CD4-positive, alpha-beta T cell treated with Interleukin-21 for 1 hour (primary cell): ENCODE results near the gene FAM170B.

Experiments
- DNase-seq: peaks from one replicate; pipeline ENCODE4 v3.0.0-alpha.2; 2020

The FAM170B gene

DNA sequence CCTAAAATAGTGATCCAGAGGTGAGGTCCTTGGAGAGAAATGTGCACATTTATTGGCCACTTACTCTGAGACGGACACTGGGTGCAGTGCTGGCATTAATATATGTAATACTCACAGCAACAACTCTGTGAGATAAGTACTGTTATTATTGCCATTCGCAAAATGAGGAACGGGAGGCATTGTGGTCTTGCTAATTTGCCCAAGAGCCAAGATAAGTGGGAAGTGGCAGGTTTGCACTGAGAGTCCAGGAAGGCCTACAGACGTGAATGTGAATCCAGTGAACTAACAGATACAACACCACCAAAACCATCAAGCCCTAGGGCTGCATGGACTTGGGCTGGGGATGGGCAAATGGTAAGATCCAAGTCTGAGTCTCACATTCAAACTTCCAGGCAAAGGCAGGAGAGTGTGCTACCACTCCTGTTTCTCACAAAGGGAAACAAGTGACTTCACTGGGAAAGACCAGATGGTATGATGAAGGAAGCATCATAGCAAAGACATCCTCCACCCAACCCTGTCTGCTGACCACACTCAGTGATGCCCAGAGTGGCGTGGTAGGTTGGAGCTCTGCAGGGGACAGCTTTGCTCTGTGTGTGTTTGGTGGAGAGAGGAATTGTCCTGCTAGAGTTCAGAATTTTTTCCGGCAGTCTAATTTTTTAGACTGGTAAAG lies 35.1 kb upstream of the FAM170B start:
- DNase-seq = no peak

DNA sequence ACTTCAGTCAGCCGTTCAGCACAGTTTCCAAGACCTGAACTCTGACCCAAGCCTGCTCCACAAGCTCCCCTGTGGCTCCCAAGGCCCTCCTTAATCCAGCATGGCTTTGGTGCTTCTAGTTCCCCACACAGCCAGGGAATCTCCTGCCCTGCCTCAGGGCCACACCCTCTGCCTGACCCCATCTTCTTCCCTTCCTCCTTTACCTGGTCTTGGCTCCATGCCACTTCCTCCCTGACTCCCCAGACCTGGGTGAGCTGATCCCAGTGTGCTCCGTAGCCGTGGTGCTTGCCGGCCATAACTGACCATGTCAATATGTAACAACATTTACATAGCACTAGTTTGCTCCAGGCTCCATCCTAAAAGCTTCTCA lies 34.3 kb upstream of the FAM170B start:
- no peak for DNase-seq

DNA sequence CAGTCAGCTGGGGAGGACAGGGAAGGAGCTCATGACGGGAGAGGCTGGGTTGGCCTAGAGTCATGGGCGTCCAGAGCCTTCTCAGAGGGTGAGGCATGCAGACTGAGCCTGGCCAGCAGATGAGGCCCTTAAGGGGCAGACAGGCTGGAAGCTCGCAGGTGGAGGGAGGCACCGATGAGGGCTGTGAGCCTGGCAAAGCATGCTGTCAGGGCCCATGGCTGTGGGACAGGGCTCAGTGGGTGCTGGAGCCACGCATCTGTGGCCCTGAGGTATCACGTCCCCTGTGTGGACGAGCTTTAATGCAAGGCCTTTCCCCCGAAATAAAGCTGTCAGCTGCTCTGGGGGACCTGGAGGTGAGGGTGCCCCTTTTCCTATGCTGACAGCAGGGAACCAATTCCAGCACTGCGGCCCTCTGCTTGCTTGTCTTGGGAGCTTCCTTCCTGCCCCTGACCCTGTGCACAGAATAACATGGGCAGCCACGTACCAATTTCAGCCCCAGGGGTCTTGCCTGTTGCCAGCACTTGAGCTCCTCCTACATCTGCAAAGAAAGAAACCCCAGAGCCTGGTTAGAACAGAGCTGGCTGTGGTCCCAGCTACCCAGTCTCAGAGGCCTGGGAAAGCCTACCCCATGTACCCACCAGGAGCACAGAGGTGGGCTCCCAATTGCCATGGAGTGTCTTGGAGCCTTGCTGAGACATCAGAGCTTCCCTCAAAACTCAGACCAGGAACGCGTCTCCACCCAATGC lies 33.8 kb upstream of the FAM170B start:
- DNase-seq = no peak

DNA sequence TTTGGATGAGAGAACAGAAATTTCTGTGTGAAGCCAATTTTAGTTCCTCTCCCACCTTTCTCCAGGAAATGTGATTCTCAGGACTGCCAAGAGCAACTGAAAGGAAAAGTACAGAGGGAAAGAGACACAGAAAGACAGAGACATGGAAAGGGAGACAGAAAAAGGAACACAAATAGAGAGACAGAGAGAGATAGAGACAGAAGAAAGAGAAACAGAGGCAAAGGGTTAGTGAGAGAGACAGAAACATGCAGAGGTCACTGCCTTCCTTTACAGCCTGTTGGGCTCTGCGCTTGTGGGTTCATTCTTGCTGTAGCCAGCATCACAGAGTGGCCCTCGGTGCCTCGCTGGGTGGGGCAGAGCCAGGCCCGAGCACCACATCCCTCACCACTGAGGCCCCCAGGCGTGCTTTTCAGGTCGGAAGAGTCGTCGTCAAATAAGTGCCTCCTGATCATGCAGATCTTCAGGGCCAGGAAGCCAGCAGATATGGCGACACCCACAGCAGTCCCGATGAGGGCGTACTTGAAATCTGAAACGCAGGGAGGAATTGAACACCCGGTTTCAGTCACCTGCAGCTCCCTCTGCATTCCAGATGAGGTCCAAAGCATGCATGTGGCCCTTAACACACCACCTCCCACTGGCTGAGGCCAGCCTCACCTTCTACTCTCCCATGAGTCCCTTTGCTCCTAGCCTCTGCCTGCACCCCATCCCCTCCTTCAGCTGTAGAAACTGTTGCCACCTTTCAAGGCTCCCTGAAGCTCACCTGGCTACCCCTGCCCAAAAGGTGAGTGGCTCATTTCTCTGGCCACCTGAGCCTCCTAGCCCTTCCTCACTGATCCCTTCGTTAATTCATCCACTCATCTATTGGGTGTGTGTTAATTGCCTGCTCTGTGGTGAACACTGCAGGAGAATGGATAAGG lies 32.9 kb upstream of the FAM170B start:
- DNase-seq = no peak

DNA sequence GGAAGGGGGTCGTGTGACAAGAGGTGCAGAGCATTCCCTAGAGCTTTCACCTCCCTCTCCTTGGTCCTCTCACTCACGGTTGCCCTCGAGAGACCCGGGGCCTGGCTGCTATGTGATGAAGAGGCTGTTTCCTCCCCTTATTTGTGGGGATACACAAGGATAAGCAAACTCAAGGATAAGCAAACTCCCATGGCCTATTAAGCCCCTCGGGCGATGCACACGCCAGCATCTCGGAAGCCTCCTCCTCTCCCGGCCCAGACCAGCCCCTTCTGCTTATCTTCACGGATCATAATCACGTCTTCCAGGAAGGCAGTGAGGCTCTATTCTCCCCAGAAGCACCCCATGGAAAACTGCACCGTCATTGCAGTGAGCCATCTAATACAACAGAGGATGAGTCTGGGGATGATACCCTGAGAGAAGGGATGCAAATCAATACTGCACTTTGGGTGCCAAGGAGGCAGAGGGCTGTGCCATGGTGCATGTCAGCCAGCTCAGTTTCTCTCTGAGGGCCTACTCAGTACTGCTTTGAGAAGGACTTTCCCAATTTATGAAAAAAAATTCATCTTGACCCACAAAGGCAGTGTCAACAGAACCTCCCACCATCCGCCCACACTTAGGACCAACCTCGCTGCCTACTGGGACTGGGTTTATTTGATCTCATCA lies 32.1 kb upstream of the FAM170B start:
- DNase-seq = no peak

DNA sequence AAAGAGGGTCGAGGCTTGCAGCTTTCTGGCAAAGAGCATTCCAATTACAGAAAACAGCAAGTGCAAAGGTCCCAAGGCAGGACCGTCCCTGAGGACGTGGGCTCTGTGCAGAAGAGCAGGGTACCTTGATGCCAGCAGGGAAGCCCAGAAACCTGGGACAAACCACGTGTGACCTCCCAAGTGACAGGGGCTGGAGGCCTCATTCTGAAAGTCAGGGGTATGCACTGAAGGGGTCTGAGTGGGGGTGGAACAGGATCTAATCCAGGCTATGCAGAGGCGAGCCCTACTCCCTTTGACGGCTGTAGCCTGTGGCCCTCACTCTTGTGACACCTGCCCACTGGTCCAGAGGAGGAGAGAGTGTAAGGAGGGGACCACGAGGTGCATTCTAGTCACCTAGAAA lies 31.4 kb upstream of the FAM170B start:
- no peak for DNase-seq

DNA sequence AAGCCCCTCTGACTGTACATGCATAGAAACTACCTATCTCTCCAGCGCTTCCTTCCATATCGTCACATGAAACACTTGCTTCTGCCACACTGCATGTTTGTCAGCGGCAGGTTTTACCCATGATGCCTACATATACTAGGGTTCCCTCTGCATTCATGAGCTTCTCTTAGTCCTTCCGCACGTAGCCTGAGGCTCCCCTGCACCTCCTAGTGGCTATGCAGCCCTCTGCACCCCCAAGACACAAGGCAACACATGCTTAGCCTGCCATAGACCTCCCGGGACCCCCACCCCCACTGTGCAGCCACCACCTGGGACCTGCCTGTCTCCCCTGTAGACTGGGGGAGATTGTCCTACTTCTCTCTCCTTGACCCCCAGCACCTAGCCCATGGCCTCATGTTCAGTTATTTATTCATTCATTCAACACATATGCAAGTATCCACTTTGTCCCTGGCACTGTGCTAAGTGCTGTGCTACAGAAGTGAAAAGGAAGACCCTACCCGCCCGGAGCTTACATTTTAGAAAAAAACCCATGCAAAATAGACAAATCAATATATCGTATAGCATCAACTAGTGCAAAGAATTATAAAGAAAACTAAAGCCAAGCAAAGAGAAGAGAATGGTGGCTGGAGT lies 30.9 kb upstream of the FAM170B start:
- DNase-seq = peak; percentile 36

DNA sequence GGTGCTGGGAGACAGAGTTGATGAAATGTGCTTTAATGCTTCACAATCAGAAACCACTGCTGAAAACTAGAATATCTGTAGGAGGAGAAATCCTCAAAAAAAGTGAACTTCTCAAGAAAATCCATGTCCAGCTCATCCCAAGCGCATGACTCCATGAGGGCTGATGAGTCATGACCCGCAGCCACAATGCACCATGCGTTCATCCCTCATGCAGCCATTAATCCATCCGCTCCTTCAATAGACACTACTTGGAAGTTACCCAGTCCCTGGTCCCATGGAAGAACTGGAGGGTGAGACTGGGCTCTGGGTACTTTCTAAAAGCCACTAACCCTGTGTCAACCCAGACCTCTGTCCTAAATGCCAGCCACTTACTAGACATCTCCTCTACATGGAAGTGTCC lies 29.9 kb upstream of the FAM170B start:
- DNase-seq = no peak

DNA sequence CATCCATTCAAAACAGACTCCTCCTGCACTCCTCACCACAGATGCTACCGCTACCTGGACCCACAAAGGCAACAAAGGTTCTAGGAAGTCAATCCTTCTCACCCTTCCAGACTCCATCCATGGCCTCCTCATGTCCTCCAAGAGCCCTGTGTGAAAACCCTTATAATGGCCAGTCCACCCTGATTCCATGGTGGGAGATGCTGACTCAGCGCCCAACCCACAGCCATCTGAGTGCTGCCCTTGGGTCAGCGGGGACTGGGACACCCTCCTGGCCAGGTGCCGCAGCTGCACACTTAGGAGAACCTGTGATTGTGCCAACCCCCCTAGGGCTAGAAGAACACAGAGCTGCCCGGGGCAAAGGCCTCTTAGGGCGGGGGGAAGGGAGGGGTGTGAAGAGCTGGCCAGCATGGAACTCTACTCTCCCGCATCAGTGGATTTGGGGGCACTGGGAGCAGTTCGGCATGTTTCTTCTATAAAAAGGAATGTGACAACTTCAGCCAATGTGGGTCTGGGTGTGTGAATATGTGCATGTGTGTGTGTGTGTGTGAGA lies 29.0 kb upstream of the FAM170B start:
- DNase-seq = no peak

DNA sequence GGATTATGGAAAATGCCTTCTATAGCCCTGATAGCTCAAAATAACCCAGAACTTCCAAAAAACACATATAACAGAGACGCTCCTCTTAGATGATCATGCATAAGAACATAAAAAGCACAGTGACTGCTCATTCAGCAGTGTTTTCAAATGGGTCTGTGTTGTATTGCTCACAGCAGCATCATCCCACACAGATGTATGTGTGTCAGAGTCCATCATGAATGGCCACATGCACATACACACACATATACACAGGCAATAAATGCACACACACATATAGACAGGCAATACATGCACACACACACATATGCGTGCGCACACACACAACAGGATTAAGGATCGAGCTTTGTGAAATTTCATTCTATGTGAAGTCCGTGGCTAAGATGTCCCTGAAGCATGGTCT lies 28.2 kb upstream of the FAM170B start:
- no peak for DNase-seq

DNA sequence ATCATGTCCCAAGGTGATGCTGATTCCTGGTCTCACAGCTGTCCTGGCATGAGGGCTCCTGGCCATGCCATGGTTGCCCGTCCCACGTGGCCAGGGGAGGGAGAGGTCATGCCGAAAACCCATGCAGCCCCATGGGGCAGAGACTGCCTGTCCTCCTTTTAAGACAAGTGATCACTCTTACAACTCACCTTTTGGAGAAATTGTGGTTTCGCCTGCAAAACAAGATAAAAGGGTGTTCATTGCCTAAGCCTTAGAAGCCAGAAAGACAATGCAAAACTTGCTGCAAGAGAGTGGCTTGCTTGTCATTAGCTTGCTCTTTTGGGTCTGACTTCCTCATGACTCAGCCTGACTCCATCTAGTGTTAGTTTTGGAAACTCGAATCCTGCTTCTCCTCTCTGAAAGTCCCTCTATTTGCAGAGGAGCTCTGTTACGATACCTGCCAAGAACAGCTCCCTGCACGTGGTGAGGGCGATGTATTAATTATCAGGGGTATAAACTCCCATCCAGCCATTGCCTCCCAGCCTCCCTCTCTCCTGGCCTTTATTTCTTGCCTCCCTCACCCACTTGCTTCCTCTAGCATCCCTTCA lies 27.7 kb upstream of the FAM170B start:
- no peak for DNase-seq

DNA sequence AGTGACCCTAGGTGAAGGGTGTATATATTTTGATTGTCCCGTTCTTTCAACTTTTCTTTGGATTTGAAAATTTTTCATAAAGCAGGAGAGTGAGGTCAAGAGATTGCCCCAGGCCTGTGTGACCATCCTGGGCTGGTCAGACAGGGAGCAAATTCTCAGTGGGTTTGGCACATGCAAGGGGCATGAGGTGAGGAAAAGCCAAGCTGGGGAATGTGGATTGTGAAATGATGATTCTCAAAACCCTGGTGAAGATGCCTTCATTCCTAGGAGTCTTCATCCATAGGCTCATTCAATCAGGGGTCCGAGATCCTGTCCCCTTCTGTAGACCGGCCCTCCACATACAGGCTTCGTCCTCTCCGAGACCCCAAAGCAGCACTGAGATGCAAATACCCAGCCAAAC lies 27.0 kb upstream of the FAM170B start:
- no peak for DNase-seq

DNA sequence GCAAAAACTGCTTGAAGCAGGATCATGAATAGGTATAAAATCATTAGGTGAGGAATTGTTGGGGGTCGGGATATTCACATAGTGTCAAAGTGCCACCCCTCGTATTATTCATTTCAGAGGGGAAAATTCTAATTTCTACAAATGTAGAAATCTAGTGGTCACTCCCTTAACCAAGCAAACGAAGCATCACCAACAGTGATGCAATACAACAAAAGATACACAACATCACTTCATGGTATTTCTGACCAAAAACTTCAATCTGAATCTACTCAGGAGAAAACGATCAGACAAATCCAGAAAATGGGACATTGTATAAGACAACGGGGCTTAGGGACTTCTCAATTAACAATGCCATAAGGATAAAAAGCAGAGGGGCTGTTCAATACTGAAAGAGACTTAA lies 26.3 kb upstream of the FAM170B start:
- no peak for DNase-seq

DNA sequence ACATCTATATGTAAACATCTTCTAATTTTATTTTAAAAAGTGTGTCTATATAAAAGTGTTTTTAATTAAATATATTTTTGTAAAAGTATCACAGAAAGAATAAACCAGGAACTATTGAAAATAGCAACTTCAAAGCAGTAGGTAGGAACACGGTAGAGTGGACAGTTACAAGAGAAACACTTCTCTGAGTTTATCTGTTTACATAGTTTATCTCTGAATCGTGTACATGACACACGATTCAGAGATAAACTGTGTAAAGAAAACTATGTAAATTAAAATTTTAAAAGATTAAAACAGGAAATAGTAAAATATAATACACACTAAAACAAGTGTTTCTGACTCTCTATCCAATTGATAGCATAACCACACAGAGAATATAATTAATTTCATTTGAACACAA lies 25.1 kb upstream of the FAM170B start:
- DNase-seq = no peak

DNA sequence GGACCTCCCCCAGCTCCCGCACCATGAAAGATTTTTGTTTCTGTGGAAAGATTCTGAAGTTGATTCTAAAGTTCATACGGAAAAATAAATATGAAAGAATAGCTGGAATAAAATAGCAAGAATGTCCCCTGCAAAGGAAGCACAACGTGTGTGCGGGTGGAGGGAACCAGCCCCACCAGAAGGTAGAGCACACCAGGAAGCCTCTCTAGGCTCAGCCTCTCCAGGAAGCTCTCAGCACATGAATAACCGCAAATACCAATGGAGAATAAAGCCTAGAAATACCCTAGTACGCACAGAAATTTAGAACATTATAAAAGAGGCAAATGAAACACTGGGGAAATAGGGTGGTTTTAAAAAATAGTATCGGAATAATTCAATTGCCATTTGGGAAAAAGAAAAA lies 24.6 kb upstream of the FAM170B start:
- no peak for DNase-seq

DNA sequence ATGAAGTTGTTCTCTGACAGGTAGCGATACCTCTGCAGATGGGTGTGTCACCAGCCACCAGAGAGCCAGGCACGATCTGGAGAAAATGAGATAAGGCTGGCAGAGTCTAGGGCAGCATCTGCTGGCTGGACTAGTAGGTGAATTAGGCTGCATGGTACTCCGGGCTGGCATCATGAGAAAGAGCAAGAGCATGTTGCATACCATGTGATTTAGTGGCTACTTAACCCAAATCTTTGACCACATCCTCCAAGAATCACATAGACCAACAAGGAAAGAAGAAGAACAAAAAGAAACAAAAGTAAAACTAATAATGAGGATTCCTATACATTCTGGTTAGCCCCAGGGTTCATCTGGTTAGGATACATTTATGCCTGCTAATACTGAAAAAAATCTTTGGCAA lies 23.4 kb upstream of the FAM170B start:
- DNase-seq = no peak

DNA sequence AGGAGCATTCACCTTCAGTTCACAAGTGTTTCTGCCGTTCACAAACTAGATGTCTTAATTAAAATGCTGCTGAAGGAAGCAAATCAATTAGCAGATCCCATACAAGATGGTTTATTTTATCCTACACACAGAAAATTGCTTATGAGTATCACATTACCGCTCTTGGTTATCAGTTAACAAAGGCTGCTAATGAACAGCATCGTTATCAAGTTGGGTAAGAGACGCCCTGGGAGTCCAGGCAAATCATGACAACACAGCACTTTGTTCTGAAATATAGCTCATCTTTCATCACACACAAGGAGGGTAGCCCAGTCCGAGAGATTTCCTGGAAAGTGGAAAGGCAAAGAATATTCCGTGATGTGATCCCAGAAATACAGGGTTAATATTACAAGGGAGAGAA lies 20.8 kb upstream of the FAM170B start:
- DNase-seq = no peak

DNA sequence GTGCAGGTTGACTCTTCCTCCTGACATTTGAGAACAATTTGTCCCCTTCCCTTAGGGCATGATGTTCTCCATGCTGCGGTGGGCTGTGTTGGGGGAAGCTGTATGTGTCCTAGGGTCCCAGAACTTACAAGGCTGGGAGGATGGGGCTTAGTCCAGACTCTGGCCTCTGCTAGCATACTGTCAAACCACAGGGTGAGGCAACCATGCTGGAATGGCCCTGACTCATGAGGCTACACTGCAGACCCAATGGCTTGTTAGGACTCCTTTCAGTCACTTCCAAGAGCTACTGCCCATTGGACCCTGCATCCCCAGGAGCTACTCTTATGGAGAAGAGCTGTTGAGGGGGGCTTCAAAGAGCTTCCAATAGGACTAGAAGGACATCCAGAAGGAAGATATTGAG lies 20.1 kb upstream of the FAM170B start:
- no peak for DNase-seq

DNA sequence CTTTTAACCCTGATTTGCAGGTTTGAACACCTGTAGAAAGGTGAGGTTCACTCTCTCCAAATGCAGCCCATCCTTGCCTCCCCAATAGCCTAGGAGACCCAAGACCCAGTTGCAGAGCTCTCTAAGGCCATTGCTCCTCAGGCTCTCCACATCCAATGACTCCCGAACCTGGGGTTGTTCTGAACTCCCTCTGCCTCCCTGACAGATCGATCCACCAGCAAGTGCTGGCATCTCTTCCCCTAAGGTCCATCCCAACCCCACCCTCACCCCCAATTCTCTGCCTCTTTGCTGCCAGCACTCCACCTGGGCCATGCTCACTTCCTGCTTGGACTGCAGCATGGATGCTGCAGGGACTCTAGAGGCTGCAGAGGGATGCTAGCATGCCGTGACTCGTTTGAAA lies 19.3 kb upstream of the FAM170B start:
- no peak for DNase-seq

DNA sequence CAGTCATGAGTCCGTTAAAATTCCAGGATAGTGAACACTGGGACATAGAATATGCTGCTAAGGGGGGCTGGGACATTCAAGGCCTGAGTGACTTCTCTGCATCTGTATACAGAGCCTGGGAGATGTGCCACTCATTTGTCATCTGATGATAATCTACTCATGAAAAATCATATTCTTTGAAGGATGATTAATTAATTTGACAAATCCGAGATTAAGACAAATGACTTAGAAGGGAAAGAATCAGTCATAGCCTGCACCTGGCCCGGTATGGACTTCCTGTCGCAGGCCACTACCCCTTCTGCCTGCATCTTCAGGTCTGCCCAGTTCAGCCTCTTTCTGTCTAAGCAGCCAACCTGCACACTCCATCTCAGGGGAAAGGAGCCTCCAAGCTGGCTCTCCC lies 18.8 kb upstream of the FAM170B start:
- no peak for DNase-seq

DNA sequence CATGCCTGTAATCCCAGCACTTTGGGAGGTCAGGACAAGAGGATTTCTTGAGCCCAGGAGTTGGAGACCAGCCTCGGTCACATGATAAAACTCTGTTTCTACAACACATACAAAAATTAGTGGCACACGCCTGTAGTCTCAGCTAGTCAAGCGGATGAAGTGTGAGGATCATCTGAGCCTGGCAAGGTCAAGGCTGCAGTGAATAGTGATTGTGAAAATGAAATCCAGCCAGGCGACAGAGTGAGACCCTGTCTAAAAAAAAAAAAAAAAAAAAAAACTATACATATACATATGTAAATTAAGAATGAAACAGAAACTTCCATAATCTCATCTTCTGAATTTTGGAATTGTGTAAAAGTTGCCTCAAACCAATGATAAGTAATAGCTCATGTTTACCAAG lies 18.2 kb upstream of the FAM170B start:
- no peak for DNase-seq

DNA sequence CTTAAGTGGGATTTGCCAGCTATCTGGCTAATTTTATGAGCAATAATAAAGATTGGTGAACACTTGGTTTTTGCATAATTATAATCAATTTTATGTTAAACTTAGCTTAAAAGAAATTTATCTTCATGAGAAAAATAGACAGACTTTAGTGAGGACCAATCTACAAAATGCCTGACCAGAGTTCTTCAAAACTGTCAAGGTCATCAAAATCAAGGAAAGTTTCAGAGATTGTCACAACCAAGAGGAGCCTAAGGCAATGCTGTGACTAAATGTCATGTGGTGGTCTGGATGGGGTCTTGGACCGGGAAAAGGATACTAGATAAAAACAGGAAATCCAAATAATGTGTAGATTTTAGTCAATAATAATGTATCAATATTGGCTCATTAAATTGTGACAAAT lies 17.7 kb upstream of the FAM170B start:
- no peak for DNase-seq
